ENCODE results near the gene LCE4A.

- TF ChIP-seq CTCF (conservative IDR thresholded peaks at IDR 0.05; ENCODE audit: low read depth in 2 of 2) (no peak), EZH2 (IDR thresholded peaks at IDR 0.05; ENCODE audit: low read depth, unreplicated experiment) (no peak), POLR2AphosphoS5 (IDR thresholded peaks at IDR 0.05; ENCODE audit: low read depth) (no peak), JUNB (IDR thresholded peaks at IDR 0.05; ENCODE audit: unreplicated experiment) (no peak), REST (IDR thresholded peaks at IDR 0.05; ENCODE audit: unreplicated experiment) (no peak), CREB1 (CRISPR knock-in tag; IDR thresholded peaks at IDR 0.05; ENCODE audit: low read depth) (no peak), EZH2phosphoT487 (IDR thresholded peaks at IDR 0.05; ENCODE audit: unreplicated experiment) (no peak), NANOG (IDR thresholded peaks at IDR 0.05; ENCODE audit: borderline replicate concordance) (no peak), ZNF462 (CRISPR knock-in tag; IDR thresholded peaks at IDR 0.05) (no peak)
Observed at GRCh38 chr1:152681616-152682015, 26.3 kb upstream of the LCE4A start.

Data from GM23338 (cell line).